Cerebellar cortex (tissue), 1 donor: ENCODE results near the gene DCUN1D1.

Experiments
- DNase-seq: peaks from one replicate; pipeline ENCODE4 v3.0.0-alpha.2; 2015; ENCODE audit warnings: low spot score

Gene DCUN1D1

GRCh38 chr3:182892226-182892625 lies 88.1 kb downstream of the DCUN1D1 start:
- no peak for DNase-seq

GRCh38 chr3:182891364-182891763 lies 89.0 kb downstream of the DCUN1D1 start:
- DNase-seq = no peak

- no peak for DNase-seq
Measured at GRCh38 chr3:182889948-182890629, 90.2 kb downstream of the DCUN1D1 start.
